ENCODE measurements around the gene FBRS. TPM values are rescaled to one million over a fixed set of nuclear protein-coding genes. Genes with fewer than 3 reads are reported as not detected.

Gene FBRS
- total RNA-seq, 1 donor from 2014 or later: 68.6 TPM

DNA sequence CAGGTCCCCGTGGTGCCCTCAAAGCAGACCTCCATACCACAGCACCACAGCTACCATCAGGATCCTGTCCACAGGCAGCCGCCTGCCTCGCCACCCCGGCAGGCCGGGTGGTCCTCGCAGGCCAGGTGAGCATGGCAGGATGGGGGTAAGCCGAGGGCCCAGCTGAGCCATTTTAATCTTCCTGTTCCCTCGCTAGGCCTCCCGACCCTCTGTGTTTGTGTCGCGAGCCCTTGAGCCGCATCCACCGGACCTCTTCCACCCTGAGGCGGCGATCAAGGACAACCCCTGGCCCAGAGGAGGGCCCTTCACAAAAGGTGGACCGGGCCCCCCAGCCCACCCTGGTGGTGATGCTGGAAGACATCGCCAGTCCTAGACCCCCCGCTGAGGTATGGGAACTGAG is 5.5 kb upstream of the FBRS start:
- TF ChIP-seq, protein P1, sequence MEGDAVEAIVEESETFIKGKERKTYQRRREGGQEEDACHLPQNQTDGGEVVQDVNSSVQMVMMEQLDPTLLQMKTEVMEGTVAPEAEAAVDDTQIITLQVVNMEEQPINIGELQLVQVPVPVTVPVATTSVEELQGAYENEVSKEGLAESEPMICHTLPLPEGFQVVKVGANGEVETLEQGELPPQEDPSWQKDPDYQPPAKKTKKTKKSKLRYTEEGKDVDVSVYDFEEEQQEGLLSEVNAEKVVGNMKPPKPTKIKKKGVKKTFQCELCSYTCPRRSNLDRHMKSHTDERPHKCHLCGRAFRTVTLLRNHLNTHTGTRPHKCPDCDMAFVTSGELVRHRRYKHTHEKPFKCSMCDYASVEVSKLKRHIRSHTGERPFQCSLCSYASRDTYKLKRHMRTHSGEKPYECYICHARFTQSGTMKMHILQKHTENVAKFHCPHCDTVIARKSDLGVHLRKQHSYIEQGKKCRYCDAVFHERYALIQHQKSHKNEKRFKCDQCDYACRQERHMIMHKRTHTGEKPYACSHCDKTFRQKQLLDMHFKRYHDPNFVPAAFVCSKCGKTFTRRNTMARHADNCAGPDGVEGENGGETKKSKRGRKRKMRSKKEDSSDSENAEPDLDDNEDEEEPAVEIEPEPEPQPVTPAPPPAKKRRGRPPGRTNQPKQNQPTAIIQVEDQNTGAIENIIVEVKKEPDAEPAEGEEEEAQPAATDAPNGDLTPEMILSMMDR (IDR thresholded peaks at IDR 0.05): no peak
- H3K27ac ChIP-seq: no peak overlapping the region
- H3K4me3 ChIP-seq: no peak overlapping the region
- no peak for ATAC-seq
- no peaks in the 10 kb centered on the region for H3K27me3 ChIP-seq (ENCODE audit: low read depth)
- no peak for DNase-seq
- H3K4me1 ChIP-seq: peaks cover 36% of the 10 kb centered on the region
- peaks cover 49% of the 10 kb centered on the region for H3K36me3 ChIP-seq
- H3K9me3 ChIP-seq: no peaks in the 10 kb centered on the region
- intact Hi-C loops (cut with DNase I): no loop called here

DNA sequence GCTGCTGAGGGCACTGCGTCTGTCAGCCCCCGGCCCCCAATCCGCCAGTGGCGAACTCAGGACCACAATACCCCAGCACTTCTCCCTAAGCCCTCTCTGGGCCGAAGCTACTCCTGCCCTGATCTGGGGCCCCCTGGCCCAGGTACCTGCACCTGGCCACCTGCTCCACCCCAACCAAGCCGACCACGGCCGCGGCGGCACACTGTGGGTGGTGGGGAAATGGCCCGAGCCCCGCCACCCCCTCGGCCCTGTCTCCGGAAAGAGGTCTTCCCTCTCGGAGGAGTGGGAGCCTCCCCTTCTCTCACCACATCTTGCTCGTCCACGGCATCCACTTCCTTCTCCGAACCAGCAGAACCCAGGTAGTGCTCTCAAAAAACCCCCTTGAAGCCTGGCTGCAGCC is 3.4 kb upstream of the FBRS start:
- H3K4me3 ChIP-seq: no peak overlapping the region
- ATAC-seq: no peak
- H3K36me3 ChIP-seq: peaks cover 49% of the 10 kb centered on the region
- H3K9me3 ChIP-seq: no peaks in the 10 kb centered on the region
- intact Hi-C loops (cut with DNase I): no loop called here
- TF ChIP-seq, protein P1 (IDR thresholded peaks at IDR 0.05): no peak
- peaks cover 31% of the 10 kb centered on the region for H3K4me1 ChIP-seq
- no peaks in the 10 kb centered on the region for H3K27me3 ChIP-seq (ENCODE audit: low read depth)
- no peak overlapping the region for H3K27ac ChIP-seq
- no peak for DNase-seq

DNA sequence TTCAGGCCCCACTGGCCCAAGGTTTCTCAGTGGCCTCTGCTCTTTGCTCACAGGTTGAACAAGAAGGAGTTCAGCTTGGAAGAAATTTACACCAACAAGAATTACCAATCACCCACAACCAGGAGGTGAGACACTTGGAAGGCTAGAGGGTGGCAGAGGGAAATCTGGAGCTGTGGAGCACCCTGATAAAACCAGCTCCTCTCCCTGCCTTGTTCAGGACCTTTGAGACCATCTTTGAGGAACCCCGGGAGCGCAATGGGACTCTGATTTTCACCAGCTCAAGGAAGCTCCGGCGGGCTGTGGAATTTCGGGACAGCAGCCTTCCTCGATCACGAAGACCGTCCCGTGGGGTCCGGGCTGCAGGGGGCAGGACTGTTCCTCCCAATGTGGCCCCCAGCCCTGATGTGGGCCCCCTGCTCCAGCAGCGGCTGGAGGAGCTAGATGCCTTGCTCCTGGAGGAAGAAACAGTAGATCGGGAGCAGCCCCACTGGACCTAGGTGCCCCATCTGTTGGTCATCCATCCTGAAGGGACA is 2.4 kb upstream of the FBRS start:
- H3K27ac ChIP-seq: no peak overlapping the region
- ATAC-seq (no peak), DNase-seq (no peak)
- no peak overlapping the region for H3K4me3 ChIP-seq
- TF ChIP-seq, protein P1 (IDR thresholded peaks at IDR 0.05): no peak
- no peaks in the 10 kb centered on the region for H3K27me3 ChIP-seq (ENCODE audit: low read depth)
- peaks cover 39% of the 10 kb centered on the region for H3K4me1 ChIP-seq
- H3K36me3 ChIP-seq: peaks cover 52% of the 10 kb centered on the region
- H3K9me3 ChIP-seq: no peaks in the 10 kb centered on the region
- intact Hi-C loops (cut with DNase I): no loop called here

DNA sequence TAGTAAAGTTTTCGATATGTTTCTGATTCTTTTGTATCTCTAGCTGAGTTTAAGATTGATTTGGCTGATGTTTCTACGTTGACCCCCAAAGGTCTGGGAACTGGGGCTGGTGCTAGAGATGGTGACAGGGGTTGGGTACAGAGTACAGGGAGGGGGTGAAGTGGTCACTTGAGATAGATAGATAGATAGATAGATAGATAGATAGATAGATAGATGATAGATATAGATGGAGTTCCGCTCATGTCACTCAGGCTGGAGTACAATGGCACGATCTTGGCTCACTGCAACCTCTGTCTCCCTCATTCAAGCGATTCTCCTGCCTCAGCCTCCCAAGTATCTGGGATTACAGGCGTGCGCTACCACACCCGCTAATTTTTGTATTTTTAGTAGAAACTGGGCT is 1.8 kb upstream of the FBRS start:
- Histone ChIP-seq H3K36me3 (peaks cover 58% of the 10 kb centered on the region), H3K27ac (no peak overlapping the region), H3K9me3 (no peaks in the 10 kb centered on the region), H3K4me1 (peaks cover 44% of the 10 kb centered on the region), H3K27me3 (ENCODE audit: low read depth) (no peaks in the 10 kb centered on the region), H3K4me3 (no peak overlapping the region)
- no peak for DNase-seq
- ATAC-seq: no peak
- intact Hi-C loops (cut with DNase I): no loop called here
- TF ChIP-seq, protein P1 (IDR thresholded peaks at IDR 0.05): no peak

DNA sequence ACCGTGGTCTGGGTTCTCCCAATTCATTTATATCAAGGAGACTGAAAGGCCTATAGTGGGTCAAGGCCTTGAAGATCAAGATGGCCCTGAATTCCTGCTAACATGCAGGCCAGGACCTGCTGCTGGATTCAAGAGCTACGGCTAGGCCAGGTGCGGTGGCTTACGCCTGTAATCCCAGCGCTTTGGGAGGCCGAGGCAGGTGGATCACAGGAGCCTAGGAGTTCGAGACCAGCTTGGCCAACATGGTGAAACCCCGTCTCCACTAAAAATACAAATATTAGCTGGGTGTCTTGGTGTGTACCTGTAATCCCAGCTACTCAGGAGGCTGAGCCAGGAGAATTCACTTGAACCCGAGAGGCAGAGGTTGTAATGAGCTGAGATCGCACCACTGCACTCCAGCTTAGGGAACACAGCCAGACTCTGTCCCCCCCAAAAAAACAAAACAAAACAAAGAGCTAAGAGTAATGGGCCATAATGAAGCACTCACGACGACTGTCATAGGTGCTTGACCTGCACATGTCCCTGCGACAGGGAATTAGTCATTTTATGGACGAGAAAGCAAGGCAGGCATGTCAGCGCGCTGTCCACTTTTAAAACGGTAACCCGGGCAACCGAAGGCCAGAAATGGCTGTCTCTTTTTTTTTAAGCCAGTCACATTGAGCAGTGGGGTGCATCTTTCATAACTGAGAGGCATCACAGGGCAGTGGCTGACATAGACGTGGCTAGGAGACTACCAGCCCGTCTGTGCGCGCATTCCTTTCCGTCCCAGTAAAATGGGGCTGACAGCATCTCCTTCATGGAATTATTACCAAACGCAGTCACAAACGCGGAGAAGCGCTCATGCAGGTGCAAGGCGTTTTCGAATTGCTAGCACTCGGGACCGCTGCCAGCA is 1.0 kb upstream of the FBRS start:
- DNase-seq (no peak), ATAC-seq (no peak)
- peak overlapping the region; percentile 82 for H3K27ac ChIP-seq
- peaks cover 45% of the 10 kb centered on the region for H3K4me1 ChIP-seq
- TF ChIP-seq, protein P1 (IDR thresholded peaks at IDR 0.05): no peak
- no peaks in the 10 kb centered on the region for H3K9me3 ChIP-seq
- peaks cover 64% of the 10 kb centered on the region for H3K36me3 ChIP-seq
- H3K4me3 ChIP-seq: peak overlapping the region; percentile 52
- H3K27me3 ChIP-seq (ENCODE audit: low read depth): no peaks in the 10 kb centered on the region
- intact Hi-C loops (cut with DNase I): no loop called here
